Cortex of kidney (tissue), 1 donor: Measurements from ENCODE around the gene TM4SF20.
A peak's percentile ranks its signal among the peaks of the same experiment; 100 is the strongest.
"Not testable (repeated sequence)": the region's sequence is repeated elsewhere in the genome, so short reads cannot be mapped to it uniquely, and the experiment has no call there.

ENCODE experiments used
- DNase-seq: peaks from one replicate; lab custom pipeline; 2025; lab: John Stamatoyannopoulos, UW

The TM4SF20 gene

GRCh38 chr2:227367427-227367795 lies 11.7 kb downstream of the TM4SF20 start:
- no peak for DNase-seq

- DNase-seq: no peak
Measured at GRCh38 chr2:227366769-227367426, 12.2 kb downstream of the TM4SF20 start.

- DNase-seq: no peak
Measured at GRCh38 chr2:227365833-227366232, 13.3 kb downstream of the TM4SF20 start.

GRCh38 chr2:227364585-227365263 lies 14.4 kb downstream of the TM4SF20 start:
- not testable (repeated sequence) for DNase-seq

GRCh38 chr2:227363756-227364155 lies 15.3 kb downstream of the TM4SF20 start:
- DNase-seq: no peak

GRCh38 chr2:227360351-227360750 lies 18.8 kb downstream of the TM4SF20 start:
- no peak for DNase-seq

GRCh38 chr2:227351639-227352038 lies 27.5 kb downstream of the TM4SF20 start:
- DNase-seq: no peak

- no peak for DNase-seq
Measured at GRCh38 chr2:227349989-227350612, 29.0 kb downstream of the TM4SF20 start.

- DNase-seq: no peak
Measured at GRCh38 chr2:227348324-227348723, 30.8 kb downstream of the TM4SF20 start.

- DNase-seq: no peak
Measured at GRCh38 chr2:227347117-227347516, 32.0 kb downstream of the TM4SF20 start.

- no peak for DNase-seq
Measured at GRCh38 chr2:227344231-227344630, 34.9 kb downstream of the TM4SF20 start.

- DNase-seq: no peak
Measured at GRCh38 chr2:227341553-227341952, 37.6 kb downstream of the TM4SF20 start.

- no peak for DNase-seq
Measured at GRCh38 chr2:227340106-227340505, 39.0 kb downstream of the TM4SF20 start.

- no peak for DNase-seq
Measured at GRCh38 chr2:227339098-227339599, 40.0 kb downstream of the TM4SF20 start.

- no peak for DNase-seq
Measured at GRCh38 chr2:227337442-227337841, 41.7 kb downstream of the TM4SF20 start.

- no peak for DNase-seq
Measured at GRCh38 chr2:227335713-227336112, 43.4 kb downstream of the TM4SF20 start.

GRCh38 chr2:227326783-227327182 lies 52.3 kb downstream of the TM4SF20 start:
- no peak for DNase-seq

- DNase-seq: no peak
Measured at GRCh38 chr2:227325839-227326195, 53.3 kb downstream of the TM4SF20 start.

GRCh38 chr2:227324995-227325838 lies 53.9 kb downstream of the TM4SF20 start, which contains the start of gene MFF:
Gene MFF (plus strand): TSS chr2:227325251. CDS start chr2:227330666, 5,415 bp downstream.
- peak; percentile 57 for DNase-seq

- DNase-seq: no peak
Measured at GRCh38 chr2:227324642-227324994, 54.5 kb downstream of the TM4SF20 start.

GRCh38 chr2:227323818-227324217 lies 55.3 kb downstream of the TM4SF20 start:
- no peak for DNase-seq

GRCh38 chr2:227322530-227323205 lies 56.4 kb downstream of the TM4SF20 start:
- no peak for DNase-seq
